ENCODE results near the gene SLC27A4.

DNA sequence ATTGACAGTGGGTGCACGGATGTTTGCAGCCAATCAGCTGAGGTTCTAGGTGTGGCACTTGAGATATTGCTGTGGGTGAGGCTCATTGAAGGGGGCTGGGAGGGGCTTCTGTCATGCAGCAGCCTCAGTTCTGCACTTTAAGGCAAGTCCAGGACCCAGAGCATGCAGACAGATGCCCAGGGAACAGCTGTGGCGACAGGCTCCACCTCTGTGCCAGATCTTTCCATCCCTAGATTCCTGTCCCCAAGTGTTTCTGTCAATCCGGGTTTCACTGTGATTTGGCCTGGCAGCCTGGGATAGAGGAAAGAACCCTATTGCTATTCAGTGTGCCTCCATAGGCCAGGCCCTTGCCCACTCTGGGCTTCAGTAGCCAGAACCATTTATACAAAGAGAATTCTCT, 59.5 kb downstream of the SLC27A4 start:
- no peak for TF ChIP-seq POLR2A (IDR thresholded peaks at IDR 0.05; ENCODE audit: low read depth)
- TF ChIP-seq, protein P1, sequence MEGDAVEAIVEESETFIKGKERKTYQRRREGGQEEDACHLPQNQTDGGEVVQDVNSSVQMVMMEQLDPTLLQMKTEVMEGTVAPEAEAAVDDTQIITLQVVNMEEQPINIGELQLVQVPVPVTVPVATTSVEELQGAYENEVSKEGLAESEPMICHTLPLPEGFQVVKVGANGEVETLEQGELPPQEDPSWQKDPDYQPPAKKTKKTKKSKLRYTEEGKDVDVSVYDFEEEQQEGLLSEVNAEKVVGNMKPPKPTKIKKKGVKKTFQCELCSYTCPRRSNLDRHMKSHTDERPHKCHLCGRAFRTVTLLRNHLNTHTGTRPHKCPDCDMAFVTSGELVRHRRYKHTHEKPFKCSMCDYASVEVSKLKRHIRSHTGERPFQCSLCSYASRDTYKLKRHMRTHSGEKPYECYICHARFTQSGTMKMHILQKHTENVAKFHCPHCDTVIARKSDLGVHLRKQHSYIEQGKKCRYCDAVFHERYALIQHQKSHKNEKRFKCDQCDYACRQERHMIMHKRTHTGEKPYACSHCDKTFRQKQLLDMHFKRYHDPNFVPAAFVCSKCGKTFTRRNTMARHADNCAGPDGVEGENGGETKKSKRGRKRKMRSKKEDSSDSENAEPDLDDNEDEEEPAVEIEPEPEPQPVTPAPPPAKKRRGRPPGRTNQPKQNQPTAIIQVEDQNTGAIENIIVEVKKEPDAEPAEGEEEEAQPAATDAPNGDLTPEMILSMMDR (IDR thresholded peaks at IDR 0.05): no peak

Measured in esophagus muscularis mucosa (tissue), 3 donors.